Measurements from ENCODE around the gene ICAM4.

DNA sequence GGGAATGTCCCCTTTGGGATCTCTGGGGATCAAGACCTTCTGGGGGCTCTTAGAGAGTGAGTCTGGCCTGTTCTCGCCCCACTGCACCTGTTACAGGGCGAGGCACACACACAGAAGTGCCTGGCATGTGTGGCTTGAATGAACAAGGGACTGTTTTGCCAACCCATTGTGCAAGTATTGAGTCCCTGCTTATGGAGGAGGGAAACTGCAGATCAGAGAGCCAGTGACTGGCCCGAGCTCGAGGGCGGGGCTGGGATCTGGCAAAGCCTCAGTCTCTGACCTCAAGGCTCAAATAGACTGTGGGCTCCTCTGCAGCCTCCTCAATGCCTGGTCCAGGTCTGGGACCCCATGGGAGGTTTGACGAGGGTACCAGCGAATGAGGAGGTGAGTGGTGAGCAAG lies 41.0 kb downstream of the ICAM4 start:
- TF ChIP-seq, protein P1, sequence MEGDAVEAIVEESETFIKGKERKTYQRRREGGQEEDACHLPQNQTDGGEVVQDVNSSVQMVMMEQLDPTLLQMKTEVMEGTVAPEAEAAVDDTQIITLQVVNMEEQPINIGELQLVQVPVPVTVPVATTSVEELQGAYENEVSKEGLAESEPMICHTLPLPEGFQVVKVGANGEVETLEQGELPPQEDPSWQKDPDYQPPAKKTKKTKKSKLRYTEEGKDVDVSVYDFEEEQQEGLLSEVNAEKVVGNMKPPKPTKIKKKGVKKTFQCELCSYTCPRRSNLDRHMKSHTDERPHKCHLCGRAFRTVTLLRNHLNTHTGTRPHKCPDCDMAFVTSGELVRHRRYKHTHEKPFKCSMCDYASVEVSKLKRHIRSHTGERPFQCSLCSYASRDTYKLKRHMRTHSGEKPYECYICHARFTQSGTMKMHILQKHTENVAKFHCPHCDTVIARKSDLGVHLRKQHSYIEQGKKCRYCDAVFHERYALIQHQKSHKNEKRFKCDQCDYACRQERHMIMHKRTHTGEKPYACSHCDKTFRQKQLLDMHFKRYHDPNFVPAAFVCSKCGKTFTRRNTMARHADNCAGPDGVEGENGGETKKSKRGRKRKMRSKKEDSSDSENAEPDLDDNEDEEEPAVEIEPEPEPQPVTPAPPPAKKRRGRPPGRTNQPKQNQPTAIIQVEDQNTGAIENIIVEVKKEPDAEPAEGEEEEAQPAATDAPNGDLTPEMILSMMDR (IDR thresholded peaks at IDR 0.05) = no peak
- TF ChIP-seq EZH2 (IDR thresholded peaks at IDR 0.05) (no peak), EZH2phosphoT487 (IDR thresholded peaks at IDR 0.05) (no peak)

Data from neural progenitor cell (in vitro differentiated cells).